ENCODE results near the gene HRCT1. TPM values are rescaled to one million over a fixed set of nuclear protein-coding genes. Genes with fewer than 3 reads are reported as not detected.

HRCT1 gene
- total and polyA plus RNA-seq, 11 donors: 0.97 to 9.5 (median 4.4) TPM

- ATAC-seq (peak in 2 of 4 donors; percentile 29 to 33), DNase-seq (no peak)
- H3K36me3 ChIP-seq: no peaks in the 10 kb centered on the region
- H3K27me3 ChIP-seq: peaks cover 0 to 20% (median 0%) of the 10 kb centered on the region in 9 donors
- no peaks in the 10 kb centered on the region for H3K9me3 ChIP-seq
- no peak overlapping the region for H3K27ac ChIP-seq
- 75 to 87% (median 81%) methylated on average over 8 of the region's 8 CpGs for WGBS, 4 donors
- peaks cover 0 to 20% (median 0%) of the 10 kb centered on the region in 12 donors for H3K4me1 ChIP-seq
- no peak for TF ChIP-seq CTCF (IDR thresholded peaks at IDR 0.05)
- TF ChIP-seq POLR2A (IDR thresholded peaks at IDR 0.05): no peak
- intact Hi-C loops (cut with DNase I): no loop called here
- no peak overlapping the region for H3K4me3 ChIP-seq
These were observed 42.4 kb upstream of the HRCT1 start for GRCh38 chr9:35863583-35863982.

- WGBS, 4 donors: 88 to 93% (median 89%) methylated on average over 8 of the region's 8 CpGs
These were observed 41.2 kb upstream of the HRCT1 start for GRCh38 chr9:35864695-35865255.

GRCh38 chr9:35867538-35867937, 38.5 kb upstream of the HRCT1 start:
- DNase-seq (no peak), ATAC-seq (no peak)
- Histone ChIP-seq H3K9me3 (no peaks in the 10 kb centered on the region), H3K4me1 (peaks cover 0 to 5% (median 0%) of the 10 kb centered on the region in 12 donors), H3K27ac (no peak overlapping the region), H3K4me3 (no peak overlapping the region), H3K36me3 (no peaks in the 10 kb centered on the region), H3K27me3 (peaks cover 0 to 9% (median 0%) of the 10 kb centered on the region in 9 donors)
- intact Hi-C loops (cut with DNase I): no loop called here
- WGBS, 4 donors: 92 to 96% (median 94%) methylated on average over 4 of the region's 4 CpGs
- no peak for TF ChIP-seq CTCF (IDR thresholded peaks at IDR 0.05)
- TF ChIP-seq POLR2A (IDR thresholded peaks at IDR 0.05): no peak

More at GRCh38 chr9:35864695-35865255, 41.2 kb upstream of the HRCT1 start:
- DNase-seq (no peak), ATAC-seq (no peak)
- intact Hi-C loops (cut with DNase I): no loop called here
- H3K4me1 ChIP-seq: peaks cover 0 to 8% (median 0%) of the 10 kb centered on the region in 12 donors
- H3K9me3 ChIP-seq: no peaks in the 10 kb centered on the region
- no peak overlapping the region for H3K27ac ChIP-seq
- H3K27me3 ChIP-seq: peaks cover 0 to 20% (median 0%) of the 10 kb centered on the region in 9 donors
- no peak overlapping the region for H3K4me3 ChIP-seq
- no peaks in the 10 kb centered on the region for H3K36me3 ChIP-seq
- TF ChIP-seq CTCF (IDR thresholded peaks at IDR 0.05): no peak
- no peak for TF ChIP-seq POLR2A (IDR thresholded peaks at IDR 0.05)

GRCh38 chr9:35868933-35869332, 37.1 kb upstream of the HRCT1 start:
- TF ChIP-seq CTCF (IDR thresholded peaks at IDR 0.05) (no peak), POLR2A (IDR thresholded peaks at IDR 0.05) (no peak)

More at GRCh38 chr9:35868933-35869332, 37.1 kb upstream of the HRCT1 start:
- no peaks in the 10 kb centered on the region for H3K36me3 ChIP-seq
- H3K27ac ChIP-seq: no peak overlapping the region
- no peak overlapping the region for H3K4me3 ChIP-seq
- peaks cover 0 to 5% (median 0%) of the 10 kb centered on the region in 9 donors for H3K27me3 ChIP-seq
- ATAC-seq: no peak
- peaks cover 0 to under 1% (median 0%) of the 10 kb centered on the region in 12 donors for H3K4me1 ChIP-seq
- 67 to 79% (median 77%) methylated on average over 2 of the region's 2 CpGs for WGBS, 4 donors
- DNase-seq: no peak
- no peaks in the 10 kb centered on the region for H3K9me3 ChIP-seq
- intact Hi-C loops (cut with DNase I): no loop called here

Data from heart left ventricle (tissue), 16 donors.